ENCODE data around the gene SMC1B.

- no peak for TF ChIP-seq EZH2 (IDR thresholded peaks at IDR 0.05)
- TF ChIP-seq CTCF (IDR thresholded peaks at IDR 0.05) = no peak
- no peak for TF ChIP-seq EZH2phosphoT487 (IDR thresholded peaks at IDR 0.05)
Measured at GRCh38 chr22:45351956-45352355, 61.4 kb downstream of the SMC1B start.

All from neural progenitor cell (in vitro differentiated cells).